Rectal smooth muscle tissue (tissue), 1 donor: ENCODE results near the gene HIGD2B.
A peak's percentile ranks its signal among the peaks of the same experiment; 100 is the strongest.
"Not testable (repeated sequence)": the region's sequence is repeated elsewhere in the genome, so short reads cannot be mapped to it uniquely, and the experiment has no call there.

Experiments
- H3K27ac ChIP-seq: one replicate; pipeline ENCODE4 v1.7.0; 2013; ENCODE audit warnings: low read depth, low read length, inconsistent platforms
- H3K27me3 ChIP-seq: one replicate; pipeline ENCODE4 v1.7.0; 2013; ENCODE audit warnings: low read length; ENCODE audit not compliant: control insufficient read depth, insufficient read depth
- H3K36me3 ChIP-seq: one replicate; pipeline ENCODE4 v1.7.0; 2013; ENCODE audit warnings: low read length; ENCODE audit not compliant: control insufficient read depth, insufficient read depth
- H3K4me1 ChIP-seq: one replicate; pipeline ENCODE4 v1.7.0; 2013; ENCODE audit warnings: low read length; ENCODE audit not compliant: control insufficient read depth, insufficient read depth
- H3K4me3 ChIP-seq: one replicate; pipeline ENCODE4 v1.7.0; 2013; ENCODE audit warnings: low read length
- H3K9ac ChIP-seq: one replicate; pipeline ENCODE4 v1.7.0; 2013; ENCODE audit warnings: low read length

The HIGD2B gene

DNA sequence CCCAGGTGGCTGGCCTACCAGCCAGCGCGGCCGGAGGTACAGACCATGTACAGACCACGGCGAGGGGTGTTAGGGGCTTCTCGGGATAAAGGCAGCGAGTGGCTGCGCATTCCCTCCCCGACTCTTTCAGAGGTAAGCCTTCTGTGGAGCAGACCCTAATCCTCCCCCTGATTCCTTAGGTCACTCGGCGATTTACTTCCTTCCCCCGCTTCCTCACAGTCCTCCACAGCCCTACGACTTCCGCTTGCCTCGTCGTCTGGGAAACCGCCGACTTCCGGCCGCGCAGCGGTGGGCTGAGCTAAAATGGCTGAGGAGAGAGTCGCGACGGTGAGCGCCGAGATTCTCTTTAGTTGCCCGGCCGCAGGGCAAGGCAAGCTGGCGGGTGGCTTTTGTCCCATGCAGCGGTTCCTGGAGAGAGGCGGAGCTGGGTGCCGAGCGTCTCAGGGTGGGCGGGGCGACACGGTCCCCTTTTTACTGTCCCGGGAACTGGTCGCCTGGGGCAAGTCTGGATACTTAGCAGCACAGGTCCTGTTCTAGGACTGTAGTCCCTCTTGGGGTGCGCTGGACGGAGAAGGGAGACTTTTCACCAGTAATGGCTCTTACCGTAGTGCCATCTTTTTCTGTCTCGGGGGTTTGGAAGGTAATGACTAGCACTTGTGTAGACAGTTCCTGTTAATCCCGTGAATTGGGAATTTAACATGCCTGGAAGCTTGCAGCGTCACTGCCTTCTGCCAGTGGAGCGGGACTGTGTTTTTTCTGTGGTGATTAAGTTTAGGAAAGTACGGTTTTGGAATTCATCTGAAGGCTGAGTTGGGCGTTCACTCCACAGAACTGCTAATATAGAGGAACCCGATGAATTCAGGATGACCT lies at the start of gene HIGD2B, which contains the start of gene BBS4:
Gene HIGD2B (minus strand): TSS at position 258 of the 870 bp plus-strand sequence. CDS start 9,808 bp downstream, outside the sequence.
Gene BBS4 (plus strand): TSS at position 283 of the 870 bp plus-strand sequence. CDS start 21 bp downstream, at position 304.
- Histone ChIP-seq H3K27ac (peak within 1 kb of the TSS; percentile 78), H3K27me3 (no peaks in the 10 kb centered on the region), H3K9ac (peak within 1 kb of the TSS; percentile 78), H3K4me3 (peak within 1 kb of the TSS; percentile 72), H3K36me3 (no peaks in the 10 kb centered on the region), H3K4me1 (peaks cover 3% of the 10 kb centered on the region)

DNA sequence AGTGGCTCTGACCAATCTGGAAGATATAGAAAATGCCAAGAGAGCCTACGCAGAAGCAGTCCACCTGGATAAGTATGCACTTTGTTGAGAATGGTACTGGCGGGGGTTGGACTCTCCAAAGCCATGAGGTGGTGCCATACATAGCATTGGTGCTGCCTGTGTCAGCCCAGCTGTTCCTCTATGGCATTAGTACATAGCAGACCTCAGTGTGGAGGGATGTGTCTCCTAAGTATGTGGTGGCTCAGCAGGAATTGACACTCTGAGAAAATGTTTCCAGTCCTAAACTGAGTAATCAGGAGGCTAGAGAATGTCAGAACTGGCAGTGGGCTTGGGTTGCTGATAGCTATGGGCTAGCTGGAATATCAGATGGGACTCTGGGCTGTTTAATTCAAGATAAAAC lies 49.1 kb upstream of the HIGD2B start:
- no peak overlapping the region for H3K27ac ChIP-seq
- no peak overlapping the region for H3K9ac ChIP-seq
- H3K27me3 ChIP-seq = no peaks in the 10 kb centered on the region
- no peak overlapping the region for H3K4me3 ChIP-seq
- H3K4me1 ChIP-seq = no peaks in the 10 kb centered on the region
- H3K36me3 ChIP-seq = peaks cover 27% of the 10 kb centered on the region

DNA sequence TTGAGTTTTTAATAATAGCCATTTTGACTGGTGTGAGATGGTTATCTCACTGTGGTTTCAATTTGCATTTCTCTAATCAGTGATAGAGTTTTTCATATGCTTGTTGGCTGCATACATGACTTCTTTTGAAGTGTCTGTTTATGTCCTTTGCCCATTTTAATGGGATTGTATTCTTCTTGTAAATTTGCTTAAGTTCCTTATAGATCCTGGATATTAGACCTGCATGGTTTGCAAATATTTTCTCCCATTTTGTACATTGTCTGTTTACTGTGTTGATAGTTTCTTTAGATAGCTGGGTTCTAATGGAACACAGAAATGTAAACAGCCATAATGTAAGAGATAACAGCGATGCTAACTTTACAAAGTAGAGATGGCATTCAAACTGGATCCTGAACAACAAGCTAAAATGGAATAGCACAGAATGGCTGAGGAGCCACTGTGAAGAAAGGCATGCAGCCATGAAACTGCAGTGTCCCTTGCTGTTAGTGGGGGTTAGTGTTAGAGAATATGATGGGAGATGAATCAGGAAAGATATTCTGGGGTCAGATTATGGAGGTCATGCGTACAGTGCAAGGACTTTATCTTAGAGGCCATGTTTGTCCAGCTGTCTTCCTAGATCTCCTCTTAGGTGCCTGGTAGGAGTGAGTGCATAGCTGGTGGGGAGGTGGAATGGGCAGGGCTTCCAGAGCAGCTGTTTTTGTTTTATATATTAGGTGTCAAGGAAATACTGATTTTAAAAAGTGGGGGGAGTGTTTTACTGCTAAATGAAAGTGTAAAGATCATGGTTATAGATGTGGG lies 48.2 kb upstream of the HIGD2B start:
- no peak overlapping the region for H3K9ac ChIP-seq
- H3K36me3 ChIP-seq = peaks cover 25% of the 10 kb centered on the region
- H3K4me3 ChIP-seq = no peak overlapping the region
- H3K27ac ChIP-seq = no peak overlapping the region
- no peaks in the 10 kb centered on the region for H3K4me1 ChIP-seq
- H3K27me3 ChIP-seq = no peaks in the 10 kb centered on the region

- H3K4me3 ChIP-seq = no peak overlapping the region
- H3K27me3 ChIP-seq = no peaks in the 10 kb centered on the region
- peaks cover 23% of the 10 kb centered on the region for H3K36me3 ChIP-seq
- H3K4me1 ChIP-seq = no peaks in the 10 kb centered on the region
- H3K27ac ChIP-seq = no peak overlapping the region
- H3K9ac ChIP-seq = no peak overlapping the region
Observed at GRCh38 chr15:72732516-72732915, 46.5 kb upstream of the HIGD2B start.

- H3K4me1 ChIP-seq = no peaks in the 10 kb centered on the region
- no peak overlapping the region for H3K4me3 ChIP-seq
- H3K9ac ChIP-seq = no peak overlapping the region
- H3K36me3 ChIP-seq = peaks cover 21% of the 10 kb centered on the region
- no peaks in the 10 kb centered on the region for H3K27me3 ChIP-seq
- H3K27ac ChIP-seq = no peak overlapping the region
Observed at GRCh38 chr15:72732086-72732485, 46.1 kb upstream of the HIGD2B start.

DNA sequence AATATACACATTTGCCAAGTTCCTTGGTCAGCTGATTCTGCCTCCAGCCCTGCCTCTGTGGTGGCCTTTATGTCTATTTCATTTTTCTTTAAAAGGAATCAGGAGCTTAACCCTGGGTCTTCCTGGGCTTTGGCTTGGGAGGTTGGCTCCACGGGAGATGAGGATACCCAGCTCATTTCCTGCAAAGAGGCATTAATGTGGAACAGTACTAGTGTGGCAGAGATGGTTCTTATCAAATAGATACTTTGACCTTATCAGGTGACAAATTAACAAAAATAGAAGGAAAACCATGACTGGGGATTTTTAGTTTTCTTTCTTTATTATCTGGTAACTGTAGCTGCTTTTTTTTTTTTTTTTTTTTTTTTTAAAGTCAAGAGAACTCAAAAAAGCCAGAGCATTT lies 42.8 kb upstream of the HIGD2B start:
- Histone ChIP-seq H3K27me3 (no peaks in the 10 kb centered on the region), H3K4me1 (no peaks in the 10 kb centered on the region), H3K27ac (no peak overlapping the region), H3K9ac (no peak overlapping the region), H3K36me3 (peaks cover 6% of the 10 kb centered on the region), H3K4me3 (no peak overlapping the region)

DNA sequence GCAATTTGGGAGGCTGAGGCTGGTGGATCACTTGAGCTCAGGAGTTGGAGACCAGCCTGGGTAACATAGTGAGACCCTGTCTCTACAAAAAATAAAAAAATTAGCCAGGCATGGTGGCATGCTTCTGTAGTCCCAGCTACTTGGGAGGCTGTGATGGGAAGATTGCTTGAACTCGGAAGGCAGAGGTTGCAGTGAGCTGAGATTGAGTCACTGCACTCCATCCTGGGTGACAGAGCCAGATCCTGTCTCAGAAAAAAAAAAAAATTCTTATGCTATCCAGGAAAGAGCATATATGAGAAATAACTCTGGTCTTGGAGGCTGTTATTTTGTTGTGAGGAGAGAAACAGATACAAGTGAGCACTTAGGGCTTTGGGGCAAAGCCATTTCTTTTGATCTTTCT lies 42.3 kb upstream of the HIGD2B start:
- H3K9ac ChIP-seq, H3K27ac ChIP-seq, H3K4me3 ChIP-seq, H3K36me3 ChIP-seq, H3K27me3 ChIP-seq, H3K4me1 ChIP-seq: not testable (repeated sequence)

DNA sequence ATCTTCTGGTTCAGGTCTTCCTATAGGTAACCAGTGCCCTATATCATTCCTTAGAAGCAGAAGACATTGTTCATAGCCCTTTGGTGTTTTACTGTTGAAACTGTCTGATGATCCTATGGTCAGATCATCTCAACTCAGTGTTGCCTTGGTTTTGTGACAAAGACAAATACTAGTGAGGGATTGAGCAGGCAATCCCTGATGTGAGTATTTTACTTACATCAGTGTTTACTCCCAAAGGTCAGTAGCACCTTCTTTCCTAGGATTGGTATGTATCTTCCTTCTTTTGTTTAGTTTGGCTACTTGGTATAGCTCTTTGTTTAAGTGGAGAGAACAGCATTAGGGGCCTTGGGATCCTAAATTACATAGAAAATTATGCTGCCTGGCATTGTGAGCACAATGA lies 41.2 kb upstream of the HIGD2B start:
- Histone ChIP-seq H3K4me3 (no peak overlapping the region), H3K9ac (no peak overlapping the region), H3K4me1 (no peaks in the 10 kb centered on the region), H3K27ac (no peak overlapping the region), H3K36me3 (peaks cover 6% of the 10 kb centered on the region), H3K27me3 (no peaks in the 10 kb centered on the region)

- not testable (repeated sequence) for H3K9ac ChIP-seq, H3K36me3 ChIP-seq, H3K4me1 ChIP-seq, H3K27ac ChIP-seq, H3K4me3 ChIP-seq, H3K27me3 ChIP-seq
Observed at GRCh38 chr15:72725851-72726250, 39.9 kb upstream of the HIGD2B start.

- Histone ChIP-seq H3K9ac (no peak overlapping the region), H3K4me1 (no peaks in the 10 kb centered on the region), H3K4me3 (no peak overlapping the region), H3K27me3 (no peaks in the 10 kb centered on the region), H3K36me3 (no peaks in the 10 kb centered on the region), H3K27ac (no peak overlapping the region)
Observed at GRCh38 chr15:72725446-72725845, 39.5 kb upstream of the HIGD2B start.

DNA sequence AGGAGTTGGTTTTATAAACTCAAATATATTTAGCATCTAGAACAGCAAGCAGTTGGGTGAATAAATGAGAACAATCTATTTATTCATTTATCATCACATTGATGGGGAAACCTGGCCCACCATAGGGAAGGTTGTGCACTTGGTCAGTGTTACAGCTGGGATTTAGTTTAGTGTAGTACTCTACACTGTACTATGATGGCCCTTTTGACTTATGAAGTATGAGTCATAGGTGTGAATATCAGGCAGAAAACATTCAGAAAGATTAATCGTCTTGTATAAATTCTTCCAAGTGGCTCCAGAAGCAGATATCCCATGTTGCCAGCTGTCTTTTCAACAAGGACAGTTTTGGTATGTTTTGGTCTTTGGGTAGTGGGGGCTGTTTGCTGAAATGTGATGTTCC lies 38.0 kb upstream of the HIGD2B start:
- no peaks in the 10 kb centered on the region for H3K27me3 ChIP-seq
- no peaks in the 10 kb centered on the region for H3K4me1 ChIP-seq
- H3K27ac ChIP-seq = no peak overlapping the region
- H3K36me3 ChIP-seq = no peaks in the 10 kb centered on the region
- no peak overlapping the region for H3K9ac ChIP-seq
- no peak overlapping the region for H3K4me3 ChIP-seq

GRCh38 chr15:72722071-72722696 lies 36.2 kb upstream of the HIGD2B start:
- Histone ChIP-seq H3K27me3 (no peaks in the 10 kb centered on the region), H3K4me3 (no peak overlapping the region), H3K4me1 (no peaks in the 10 kb centered on the region), H3K27ac (no peak overlapping the region), H3K36me3 (peaks cover 2% of the 10 kb centered on the region), H3K9ac (no peak overlapping the region)
